ENCODE data around the gene RPL38.

DNA sequence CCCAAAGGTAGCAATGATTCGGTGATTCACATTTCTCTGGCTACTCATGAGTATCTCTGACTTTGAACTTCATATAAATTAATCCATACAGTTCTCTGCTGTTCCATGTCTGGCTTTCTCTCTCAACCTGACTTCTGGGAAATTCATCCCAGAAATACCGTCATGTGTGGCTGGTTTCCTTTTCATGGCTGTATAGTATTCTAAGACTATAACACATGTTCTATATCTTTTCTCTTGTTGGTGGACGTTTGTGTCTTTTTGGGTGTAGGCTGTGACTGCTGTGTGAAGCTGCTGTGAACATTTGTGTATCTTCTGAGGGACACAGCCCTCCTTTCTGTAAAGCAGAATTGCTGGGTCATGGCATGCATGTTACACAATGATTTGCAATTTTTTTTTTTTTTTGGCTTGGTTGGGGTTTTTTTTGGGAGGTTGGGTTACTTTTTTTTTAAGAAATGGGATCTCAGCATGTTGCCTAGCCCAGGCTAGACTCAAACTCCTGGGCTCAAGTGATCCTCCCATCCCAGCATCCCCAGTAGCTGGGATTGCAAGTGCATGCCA, 16.2 kb downstream of the RPL38 start:
- TF ChIP-seq, protein P1, sequence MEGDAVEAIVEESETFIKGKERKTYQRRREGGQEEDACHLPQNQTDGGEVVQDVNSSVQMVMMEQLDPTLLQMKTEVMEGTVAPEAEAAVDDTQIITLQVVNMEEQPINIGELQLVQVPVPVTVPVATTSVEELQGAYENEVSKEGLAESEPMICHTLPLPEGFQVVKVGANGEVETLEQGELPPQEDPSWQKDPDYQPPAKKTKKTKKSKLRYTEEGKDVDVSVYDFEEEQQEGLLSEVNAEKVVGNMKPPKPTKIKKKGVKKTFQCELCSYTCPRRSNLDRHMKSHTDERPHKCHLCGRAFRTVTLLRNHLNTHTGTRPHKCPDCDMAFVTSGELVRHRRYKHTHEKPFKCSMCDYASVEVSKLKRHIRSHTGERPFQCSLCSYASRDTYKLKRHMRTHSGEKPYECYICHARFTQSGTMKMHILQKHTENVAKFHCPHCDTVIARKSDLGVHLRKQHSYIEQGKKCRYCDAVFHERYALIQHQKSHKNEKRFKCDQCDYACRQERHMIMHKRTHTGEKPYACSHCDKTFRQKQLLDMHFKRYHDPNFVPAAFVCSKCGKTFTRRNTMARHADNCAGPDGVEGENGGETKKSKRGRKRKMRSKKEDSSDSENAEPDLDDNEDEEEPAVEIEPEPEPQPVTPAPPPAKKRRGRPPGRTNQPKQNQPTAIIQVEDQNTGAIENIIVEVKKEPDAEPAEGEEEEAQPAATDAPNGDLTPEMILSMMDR (IDR thresholded peaks at IDR 0.05; ENCODE audit: insufficient read depth, low read length) = no peak
- TF ChIP-seq, protein P2, sequence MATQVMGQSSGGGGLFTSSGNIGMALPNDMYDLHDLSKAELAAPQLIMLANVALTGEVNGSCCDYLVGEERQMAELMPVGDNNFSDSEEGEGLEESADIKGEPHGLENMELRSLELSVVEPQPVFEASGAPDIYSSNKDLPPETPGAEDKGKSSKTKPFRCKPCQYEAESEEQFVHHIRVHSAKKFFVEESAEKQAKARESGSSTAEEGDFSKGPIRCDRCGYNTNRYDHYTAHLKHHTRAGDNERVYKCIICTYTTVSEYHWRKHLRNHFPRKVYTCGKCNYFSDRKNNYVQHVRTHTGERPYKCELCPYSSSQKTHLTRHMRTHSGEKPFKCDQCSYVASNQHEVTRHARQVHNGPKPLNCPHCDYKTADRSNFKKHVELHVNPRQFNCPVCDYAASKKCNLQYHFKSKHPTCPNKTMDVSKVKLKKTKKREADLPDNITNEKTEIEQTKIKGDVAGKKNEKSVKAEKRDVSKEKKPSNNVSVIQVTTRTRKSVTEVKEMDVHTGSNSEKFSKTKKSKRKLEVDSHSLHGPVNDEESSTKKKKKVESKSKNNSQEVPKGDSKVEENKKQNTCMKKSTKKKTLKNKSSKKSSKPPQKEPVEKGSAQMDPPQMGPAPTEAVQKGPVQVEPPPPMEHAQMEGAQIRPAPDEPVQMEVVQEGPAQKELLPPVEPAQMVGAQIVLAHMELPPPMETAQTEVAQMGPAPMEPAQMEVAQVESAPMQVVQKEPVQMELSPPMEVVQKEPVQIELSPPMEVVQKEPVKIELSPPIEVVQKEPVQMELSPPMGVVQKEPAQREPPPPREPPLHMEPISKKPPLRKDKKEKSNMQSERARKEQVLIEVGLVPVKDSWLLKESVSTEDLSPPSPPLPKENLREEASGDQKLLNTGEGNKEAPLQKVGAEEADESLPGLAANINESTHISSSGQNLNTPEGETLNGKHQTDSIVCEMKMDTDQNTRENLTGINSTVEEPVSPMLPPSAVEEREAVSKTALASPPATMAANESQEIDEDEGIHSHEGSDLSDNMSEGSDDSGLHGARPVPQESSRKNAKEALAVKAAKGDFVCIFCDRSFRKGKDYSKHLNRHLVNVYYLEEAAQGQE (IDR thresholded peaks at IDR 0.05; ENCODE audit: insufficient replicate concordance, low read depth) = no peak
- no peak for TF ChIP-seq GABPA (IDR thresholded peaks at IDR 0.05; ENCODE audit: low read depth)

All from HL-60 (cell line).